Neural progenitor cell (in vitro differentiated cells): ENCODE measurements around the gene SLC2A6. TPM values are rescaled to one million over a fixed set of nuclear protein-coding genes. Genes with fewer than 3 reads are reported as not detected.

Experiments used
- DNase-seq: peaks from one replicate; pipeline ENCODE4 v3.0.0-alpha.2; 2016; ENCODE audit warnings: low spot score
- H2AFZ ChIP-seq: fragments of 200-600 bp; sonication (generic); replicated peaks from 2 replicates; pipeline ENCODE4 v1.6.1; 2016; ENCODE audit warnings: antibody characterized with exemption
- H3F3A ChIP-seq: fragments of 200-600 bp; sonication (generic); 2 replicates; pipeline ENCODE4 v1.6.1; 2016; ENCODE audit warnings: antibody characterized with exemption, low read depth
- H3K27ac ChIP-seq: fragments of 200-600 bp; sonication (generic); 2 replicates; pipeline ENCODE4 v1.5.1; 2016; ENCODE audit warnings: mild to moderate bottlenecking
- H3K27me3 ChIP-seq: fragments of 200-600 bp; sonication (generic); 2 replicates; pipeline ENCODE4 v1.6.1; 2016; ENCODE audit warnings: mild to moderate bottlenecking, moderate library complexity
- H3K36me3 ChIP-seq: fragments of 200-600 bp; sonication (generic); 2 replicates; pipeline ENCODE4 v1.5.1; 2016
- H3K4me1 ChIP-seq: fragments of 200-600 bp; sonication (generic); 2 replicates; pipeline ENCODE4 v1.6.1; 2016; ENCODE audit warnings: mixed run types
- H3K4me2 ChIP-seq: fragments of 200-600 bp; sonication (generic); 2 replicates; pipeline ENCODE4 v1.6.1; 2016
- H3K4me3 ChIP-seq: fragments of 200-600 bp; sonication (generic); 2 replicates; pipeline ENCODE4 v1.5.1; 2016
- H3K79me2 ChIP-seq: fragments of 200-600 bp; sonication (generic); 2 replicates; pipeline ENCODE4 v1.6.1; 2016; ENCODE audit warnings: low read depth
- H3K9ac ChIP-seq: fragments of 200-600 bp; sonication (generic); 2 replicates; pipeline ENCODE4 v1.6.1; 2016
- H3K9me3 ChIP-seq: fragments of 200-600 bp; sonication (generic); 2 replicates; pipeline ENCODE4 v1.5.1; 2016; ENCODE audit warnings: low read depth
- H4K20me1 ChIP-seq: fragments of 200-600 bp; sonication (generic); 2 replicates; pipeline ENCODE4 v1.6.1; 2016; ENCODE audit warnings: low read depth
- H3K27ac Mint-ChIP-seq: 3 replicates; pipeline ENCODE4 v1.8.0; 2021; ENCODE audit warnings: mixed read lengths
- H3K27me3 Mint-ChIP-seq: 2 replicates; pipeline ENCODE4 v1.8.0; 2022; ENCODE audit warnings: low read depth, mild to moderate bottlenecking, inconsistent platforms, moderate library complexity, mixed read lengths; ENCODE audit not compliant: insufficient read depth
- H3K36me3 Mint-ChIP-seq: 3 replicates; pipeline ENCODE4 v1.8.0; 2021; ENCODE audit warnings: mixed read lengths
- H3K4me1 Mint-ChIP-seq: 3 replicates; pipeline ENCODE4 v1.8.0; 2021; ENCODE audit warnings: mixed read lengths
- H3K4me3 Mint-ChIP-seq: 3 replicates; pipeline ENCODE4 v1.8.0; 2021; ENCODE audit warnings: mild to moderate bottlenecking, moderate library complexity, mixed read lengths
- H3K9me3 Mint-ChIP-seq: 3 replicates; pipeline ENCODE4 v1.8.0; 2020; ENCODE audit warnings: mixed read lengths
- EZH2 ChIP-seq: fragments of 200-600 bp; sonication (generic); IDR thresholded peaks from 2 replicates; pipeline ENCODE4 v1.6.1; 2017; ENCODE audit warnings: antibody characterized with exemption, mild to moderate bottlenecking, moderate library complexity
- EZH2phosphoT487 ChIP-seq: fragments of 200-600 bp; sonication (generic); IDR thresholded peaks from 2 replicates; pipeline ENCODE4 v1.6.1; 2017; ENCODE audit warnings: antibody characterized with exemption
- total RNA-seq: library from RNA; depleted of rRNA; stranded (reverse); fragments of >200 nt; gene quantifications from 2 replicates; pipeline ENCODE4 v1.2.3, GENCODE V29; 2015; ENCODE audit warnings: low replicate concordance
- TF ChIP-seq, protein P1 (sequence below): fragments of 200-600 bp; sonication (generic); IDR thresholded peaks from 2 replicates; pipeline ENCODE4 v1.5.1; 2017; ENCODE audit warnings: antibody characterized with exemption, mild to moderate bottlenecking

The SLC2A6 gene
- total RNA-seq, 1 donor from 2014 or later, result 2.3 TPM

GRCh38 chr9:133456409-133456808 lies 22.5 kb downstream of the SLC2A6 start:
- Mint-ChIP-seq H3K36me3 (no peaks in the 10 kb centered on the region), H3K9me3 (no peaks in the 10 kb centered on the region), H3K4me3 (no peak overlapping the region), H3K27ac (no peak overlapping the region), H3K4me1 (peaks cover 12% of the 10 kb centered on the region), H3K27me3 (peaks cover 2% of the 10 kb centered on the region)
- Histone ChIP-seq H3K27me3 (peaks cover 5% of the 10 kb centered on the region), H4K20me1 (peaks cover 10% of the 10 kb centered on the region), H3K9me3 (no peaks in the 10 kb centered on the region), H3K36me3 (no peaks in the 10 kb centered on the region), H3K27ac (no peak overlapping the region), H3K9ac (no peak overlapping the region), H2AFZ (no peak overlapping the region), H3F3A (peaks cover 14% of the 10 kb centered on the region), H3K4me2 (no peak overlapping the region), H3K4me1 (peaks cover 9% of the 10 kb centered on the region), H3K4me3 (no peak overlapping the region), H3K79me2 (peaks cover 5% of the 10 kb centered on the region)
- TF ChIP-seq EZH2, result no peak
- TF ChIP-seq, protein P1, sequence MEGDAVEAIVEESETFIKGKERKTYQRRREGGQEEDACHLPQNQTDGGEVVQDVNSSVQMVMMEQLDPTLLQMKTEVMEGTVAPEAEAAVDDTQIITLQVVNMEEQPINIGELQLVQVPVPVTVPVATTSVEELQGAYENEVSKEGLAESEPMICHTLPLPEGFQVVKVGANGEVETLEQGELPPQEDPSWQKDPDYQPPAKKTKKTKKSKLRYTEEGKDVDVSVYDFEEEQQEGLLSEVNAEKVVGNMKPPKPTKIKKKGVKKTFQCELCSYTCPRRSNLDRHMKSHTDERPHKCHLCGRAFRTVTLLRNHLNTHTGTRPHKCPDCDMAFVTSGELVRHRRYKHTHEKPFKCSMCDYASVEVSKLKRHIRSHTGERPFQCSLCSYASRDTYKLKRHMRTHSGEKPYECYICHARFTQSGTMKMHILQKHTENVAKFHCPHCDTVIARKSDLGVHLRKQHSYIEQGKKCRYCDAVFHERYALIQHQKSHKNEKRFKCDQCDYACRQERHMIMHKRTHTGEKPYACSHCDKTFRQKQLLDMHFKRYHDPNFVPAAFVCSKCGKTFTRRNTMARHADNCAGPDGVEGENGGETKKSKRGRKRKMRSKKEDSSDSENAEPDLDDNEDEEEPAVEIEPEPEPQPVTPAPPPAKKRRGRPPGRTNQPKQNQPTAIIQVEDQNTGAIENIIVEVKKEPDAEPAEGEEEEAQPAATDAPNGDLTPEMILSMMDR, result peak; percentile 5
- no peak for DNase-seq

- H3K4me1 ChIP-seq, result peaks cover 7% of the 10 kb centered on the region
- H3K36me3 ChIP-seq, result no peaks in the 10 kb centered on the region
- TF ChIP-seq, protein P1, result no peak
- TF ChIP-seq EZH2phosphoT487 (no peak), EZH2 (no peak)
- H3K9ac ChIP-seq, result no peak overlapping the region
- H3K4me2 ChIP-seq, result no peak overlapping the region
- H3K79me2 ChIP-seq, result peaks cover under 1% of the 10 kb centered on the region
- Mint-ChIP-seq H3K27ac (no peak overlapping the region), H3K36me3 (no peaks in the 10 kb centered on the region), H3K27me3 (peaks cover 2% of the 10 kb centered on the region), H3K4me1 (peaks cover 8% of the 10 kb centered on the region), H3K9me3 (no peaks in the 10 kb centered on the region), H3K4me3 (no peak overlapping the region)
- no peaks in the 10 kb centered on the region for H3K9me3 ChIP-seq
- H4K20me1 ChIP-seq, result peaks cover 5% of the 10 kb centered on the region
- DNase-seq, result no peak
- no peak overlapping the region for H3K4me3 ChIP-seq
- H3K27me3 ChIP-seq, result peaks cover 5% of the 10 kb centered on the region
- H2AFZ ChIP-seq, result no peak overlapping the region
- no peak overlapping the region for H3K27ac ChIP-seq
- peaks cover 12% of the 10 kb centered on the region for H3F3A ChIP-seq
Measured at GRCh38 chr9:133455936-133456335, 23.0 kb downstream of the SLC2A6 start.

- H3K4me3 ChIP-seq, result no peak overlapping the region
- Mint-ChIP-seq H3K36me3 (no peaks in the 10 kb centered on the region), H3K27me3 (peaks cover 2% of the 10 kb centered on the region), H3K4me3 (no peak overlapping the region), H3K27ac (no peak overlapping the region), H3K9me3 (no peaks in the 10 kb centered on the region), H3K4me1 (peaks cover 2% of the 10 kb centered on the region)
- no peaks in the 10 kb centered on the region for H4K20me1 ChIP-seq
- peaks cover 5% of the 10 kb centered on the region for H3K27me3 ChIP-seq
- no peaks in the 10 kb centered on the region for H3K36me3 ChIP-seq
- no peaks in the 10 kb centered on the region for H3K9me3 ChIP-seq
- H3K4me1 ChIP-seq, result peaks cover 5% of the 10 kb centered on the region
- peaks cover 6% of the 10 kb centered on the region for H3F3A ChIP-seq
- DNase-seq, result no peak
- no peaks in the 10 kb centered on the region for H3K79me2 ChIP-seq
- no peak overlapping the region for H3K4me2 ChIP-seq
- no peak overlapping the region for H3K27ac ChIP-seq
- no peak overlapping the region for H2AFZ ChIP-seq
- TF ChIP-seq EZH2phosphoT487 (no peak), EZH2 (no peak)
- TF ChIP-seq, protein P1, result no peak
- no peak overlapping the region for H3K9ac ChIP-seq
Measured at GRCh38 chr9:133454943-133455673, 23.8 kb downstream of the SLC2A6 start.
